Right renal cortex interstitium (tissue), 3 donors: ENCODE measurements around the gene BEX4. TPM values are rescaled to one million over a fixed set of nuclear protein-coding genes. Genes with fewer than 3 reads are reported as not detected.
A peak's percentile ranks its signal among the peaks of the same experiment; 100 is the strongest.
"Not testable (repeated sequence)": the region's sequence is repeated elsewhere in the genome, so short reads cannot be mapped to it uniquely, and the experiment has no call there.

Experiments used
- DNase-seq, 3 donors: peaks; one replicate each; pipeline ENCODE4 v3.0.0-alpha.2; 2013; ENCODE audit warnings: low read depth in 3 of 3, low spot score in 2 of 3
- polyA plus RNA-seq, 3 donors: library from polyadenylated mRNA; unstranded; fragments of 120-200 nt; gene quantifications; one replicate each; pipeline ENCODE4 v1.2.1, GENCODE V29; 2013; ENCODE audit not compliant: insufficient read length in 3 of 3

The BEX4 gene
- polyA plus RNA-seq, 3 donors = 175 to 185 (median 175) TPM

- DNase-seq = not testable (repeated sequence)
Measured at GRCh38 chrX:103235608-103236007, 20.7 kb downstream of the BEX4 start.

- no peak for DNase-seq
Measured at GRCh38 chrX:103236296-103236695, 21.4 kb downstream of the BEX4 start.

- DNase-seq = no peak
Measured at GRCh38 chrX:103240155-103240554, 25.2 kb downstream of the BEX4 start.

- DNase-seq = no peak
Measured at GRCh38 chrX:103248553-103248952, 33.6 kb downstream of the BEX4 start.

- no peak for DNase-seq
Measured at GRCh38 chrX:103249805-103250204, 34.9 kb downstream of the BEX4 start.

- DNase-seq = no peak
Measured at GRCh38 chrX:103250977-103251376, 36.1 kb downstream of the BEX4 start.

- DNase-seq = no peak
Measured at GRCh38 chrX:103253608-103254007, 38.7 kb downstream of the BEX4 start.

GRCh38 chrX:103254171-103254824, 39.4 kb downstream of the BEX4 start:
- DNase-seq = no peak

- peak in 1 of 3 donors; percentile 64 for DNase-seq
Measured at GRCh38 chrX:103254921-103255493, 40.1 kb downstream of the BEX4 start, which contains the start of gene TCEAL8. TCEAL8 (minus strand) TSS chrX:103255155; CDS start chrX:103253979, 1,176 bp downstream.

GRCh38 chrX:103256651-103257050, 41.7 kb downstream of the BEX4 start:
- DNase-seq = no peak

- DNase-seq = no peak
Measured at GRCh38 chrX:103258275-103258674, 43.4 kb downstream of the BEX4 start.

Other genes starting within 250 kb of the BEX4 start
- gene BEX1, start 150.9 kb upstream of the BEX4 start, polyA plus RNA-seq = 10 to 100 TPM; 52.6 to 79.0 (median 72.5) TPM
- under 1 TPM in 2 of 3 donors, not detected in 1; 0.14 to 0.18 TPM for gene NXF3, start 122.0 kb upstream of the BEX4 start, polyA plus RNA-seq
- gene TCEAL8, start 40.0 kb downstream of the BEX4 start, polyA plus RNA-seq = 100 to 1,000 TPM; 163 to 171 (median 164) TPM
- gene TCEAL5, start 61.6 kb downstream of the BEX4 start, polyA plus RNA-seq = 10 to 100 TPM; 14.7 to 17.3 (median 17.0) TPM
- 10 to 100 TPM; 80.3 to 95.4 (median 92.9) TPM for gene BEX2, start 95.9 kb downstream of the BEX4 start, polyA plus RNA-seq
- gene TCEAL7, start 115.1 kb downstream of the BEX4 start, polyA plus RNA-seq = 10 to 100 TPM; 36.7 to 48.4 (median 42.0) TPM
- gene TCEAL9, start 141.4 kb downstream of the BEX4 start, polyA plus RNA-seq = 100 to 1,000 TPM; 231 to 248 (median 239) TPM
- gene BEX3, start 161.4 kb downstream of the BEX4 start, polyA plus RNA-seq = 100 to 1,000 TPM; 535 to 609 (median 591) TPM